RWPE2 (cell line): ENCODE measurements around the gene UGT1A1.

Experiments used
- ATAC-seq: fragments of 200-7000 bp; cut with Tn5 transposase; 3 replicates; pipeline ENCODE4 v1.9.1; 2021; ENCODE audit warnings: low read depth
- DNase-seq: peaks from one replicate; pipeline ENCODE4 v3.0.0-alpha.2; 2020; ENCODE audit warnings: low spot score
- H3K27ac ChIP-seq: fragments of 450-650 bp; 2 replicates; pipeline ENCODE4 v1.5.1; 2017; ENCODE audit warnings: mild to moderate bottlenecking; ENCODE audit not compliant: poor library complexity, severe bottlenecking
- H3K27me3 ChIP-seq: fragments of 250-450 bp; sonication (Bioruptor Pico); 2 replicates; pipeline ENCODE4 v1.5.1; 2021; ENCODE audit warnings: mild to moderate bottlenecking, moderate library complexity; ENCODE audit not compliant: insufficient read depth, poor library complexity, severe bottlenecking
- H3K36me3 ChIP-seq: fragments of 250-450 bp; sonication (Bioruptor Pico); 2 replicates; pipeline ENCODE4 v1.5.1; 2020; ENCODE audit warnings: low read depth, mild to moderate bottlenecking, moderate library complexity
- H3K4me1 ChIP-seq: fragments of 250-450 bp; sonication (Bioruptor Pico); 2 replicates; pipeline ENCODE4 v1.5.1; 2021; ENCODE audit warnings: mild to moderate bottlenecking, moderate library complexity; ENCODE audit not compliant: insufficient read depth, poor library complexity, severe bottlenecking
- H3K4me3 ChIP-seq: fragments of 250-450 bp; sonication (Bioruptor Pico); 2 replicates; pipeline ENCODE4 v1.5.1; 2021; ENCODE audit warnings: mild to moderate bottlenecking, moderate library complexity; ENCODE audit not compliant: severe bottlenecking
- H3K9me3 ChIP-seq: fragments of 250-450 bp; sonication (Bioruptor Pico); 2 replicates; pipeline ENCODE4 v1.5.1; 2021; ENCODE audit warnings: mild to moderate bottlenecking, moderate library complexity; ENCODE audit not compliant: severe bottlenecking
- CTCF ChIP-seq: fragments of 450-650 bp; IDR thresholded peaks from one replicate; pipeline ENCODE4 v1.5.1; 2017; ENCODE audit warnings: mild to moderate bottlenecking, moderate library complexity; ENCODE audit not compliant: poor library complexity, severe bottlenecking

Gene UGT1A1

GRCh38 chr2:233810385-233810784 lies 50.3 kb downstream of the UGT1A1 start:
- H3K27ac ChIP-seq: no peak overlapping the region
- H3K4me3 ChIP-seq: no peak overlapping the region
- no peaks in the 10 kb centered on the region for H3K9me3 ChIP-seq
- H3K36me3 ChIP-seq: no peaks in the 10 kb centered on the region
- no peaks in the 10 kb centered on the region for H3K27me3 ChIP-seq
- DNase-seq (no peak), ATAC-seq (no peak)
- no peak for TF ChIP-seq CTCF
- no peaks in the 10 kb centered on the region for H3K4me1 ChIP-seq

GRCh38 chr2:233811087-233811486 lies 51.0 kb downstream of the UGT1A1 start:
- H3K36me3 ChIP-seq: no peaks in the 10 kb centered on the region
- H3K27ac ChIP-seq: no peak overlapping the region
- no peak for TF ChIP-seq CTCF
- no peak overlapping the region for H3K4me3 ChIP-seq
- H3K4me1 ChIP-seq: no peaks in the 10 kb centered on the region
- H3K9me3 ChIP-seq: no peaks in the 10 kb centered on the region
- no peak for ATAC-seq
- no peak for DNase-seq
- no peaks in the 10 kb centered on the region for H3K27me3 ChIP-seq

- no peak for TF ChIP-seq CTCF
- Histone ChIP-seq H3K4me3 (no peak overlapping the region), H3K4me1 (no peaks in the 10 kb centered on the region), H3K27me3 (no peaks in the 10 kb centered on the region), H3K36me3 (no peaks in the 10 kb centered on the region), H3K27ac (no peak overlapping the region), H3K9me3 (no peaks in the 10 kb centered on the region)
- ATAC-seq (no peak), DNase-seq (peak; percentile 35)
Measured at GRCh38 chr2:233811732-233812131, 51.7 kb downstream of the UGT1A1 start.

GRCh38 chr2:233813236-233814055 lies 53.4 kb downstream of the UGT1A1 start:
- DNase-seq (peak; percentile 18), ATAC-seq (no peak)
- Histone ChIP-seq H3K27me3 (no peaks in the 10 kb centered on the region), H3K4me1 (no peaks in the 10 kb centered on the region), H3K4me3 (no peak overlapping the region), H3K9me3 (no peaks in the 10 kb centered on the region), H3K27ac (no peak overlapping the region), H3K36me3 (no peaks in the 10 kb centered on the region)
- TF ChIP-seq CTCF: no peak
